HCT116 (cell line): ENCODE results near the gene CALD1. TPM values are rescaled to one million over a fixed set of nuclear protein-coding genes. Genes with fewer than 3 reads are reported as not detected.

ENCODE experiments used
- ATAC-seq: fragments of 200-7000 bp; cut with Tn5 transposase; 2 replicates; pipeline ENCODE4 v1.9.1; 2020; ENCODE audit warnings: mild to moderate bottlenecking, moderate library complexity
- BruUV-seq: library from RNA; stranded (reverse); fragments of 400-500 nt; replicated peaks from 2 replicates; lab custom pipeline; 2021; lab: Mats Ljungman, UMichigan
- CTCF ChIA-PET: fragments of 300-600 bp; sonication (Branson Sonifier 250); formaldehyde crosslinking; loops from one replicate; lab custom pipeline; 2021; ENCODE audit warnings: antibody characterized with exemption; lab: Charles Lee
- POLR2A ChIA-PET: fragments of 300-600, 350-600 bp; sonication (Branson Sonifier 250); formaldehyde crosslinking; loops from one replicate; lab custom pipeline; 2021; ENCODE audit warnings: antibody characterized with exemption; lab: Charles Lee
- RAD21 ChIA-PET, 2 experiments: fragments of 300-600 bp; sonication (Branson Sonifier 250); formaldehyde crosslinking; loops; one replicate each; lab custom pipeline; 2023; ENCODE audit warnings: low total read pairs in 2 of 2; ENCODE audit not compliant: uncharacterized antibody in 2 of 2, unreplicated experiment in 2 of 2, low non-redundant PET in 1 of 2; lab: Charles Lee
- DNase-seq: peaks from one replicate; pipeline ENCODE4 v3.0.0-alpha.2; 2010; ENCODE audit warnings: low read depth, low spot score
- H2AFZ ChIP-seq: fragments of 200-600 bp; shearing (Covaris generic), sonication (generic); 2 replicates; pipeline ENCODE4 v1.6.1; 2017; ENCODE audit warnings: low read depth, mixed run types, mixed read lengths, antibody characterized with exemption, low read length; ENCODE audit not compliant: poor library complexity, severe bottlenecking
- H3K27ac ChIP-seq: 2 replicates; pipeline ENCODE4 v1.5.1; 2012; ENCODE audit warnings: low read depth, low read length
- H3K27me3 ChIP-seq: fragments of 200-600 bp; sonication (generic); 2 replicates; pipeline ENCODE4 v1.6.1; 2016; ENCODE audit warnings: mixed run types, low read length, mixed read lengths; ENCODE audit not compliant: insufficient read depth
- H3K36me3 ChIP-seq, 2 experiments: fragments of 200-500 bp in 1 of 2; fragments of 200-600 bp in 1 of 2; sonication (Bioruptor generic) in 1 of 2; sonication (generic) in 1 of 2; 2 replicates each; pipeline versions ENCODE4 v1.5.1 to v1.6.1; 2014 to 2016; ENCODE audit warnings: low read length in 2 of 2, inconsistent platforms in 1 of 2, mixed read lengths in 1 of 2, mixed run types in 1 of 2; ENCODE audit not compliant: insufficient read depth in 2 of 2, control insufficient read depth in 1 of 2
- H3K4me1 ChIP-seq, 2 experiments: fragments of 200-600 bp in 1 of 2; sonication (generic) in 1 of 2; 2 replicates each; pipeline versions ENCODE4 v1.5.1 to v1.6.1; 2012 to 2017; ENCODE audit warnings: low read length in 2 of 2, inconsistent platforms in 1 of 2, mild to moderate bottlenecking in 1 of 2, mixed read lengths in 1 of 2, mixed run types in 1 of 2, moderate library complexity in 1 of 2; ENCODE audit not compliant: insufficient read depth in 2 of 2, control insufficient read depth in 1 of 2
- H3K4me2 ChIP-seq: fragments of 200-600 bp; sonication (generic); 2 replicates; pipeline ENCODE4 v1.6.1; 2017; ENCODE audit warnings: mixed run types, low read length, mixed read lengths
- H3K4me3 ChIP-seq, 2 experiments: fragments of 200-600 bp in 1 of 2; sonication (generic) in 1 of 2; replicated peaks in 1 of 2; 2 replicates each; pipeline ENCODE4 v1.5.1; 2011 to 2016; ENCODE audit warnings: low read length in 2 of 2, control low read depth in 1 of 2, low read depth in 1 of 2, mild to moderate bottlenecking in 1 of 2, mixed read lengths in 1 of 2, mixed run types in 1 of 2
- H3K79me2 ChIP-seq: fragments of 200-600 bp; sonication (generic); 2 replicates; pipeline ENCODE4 v1.6.1; 2017; ENCODE audit warnings: mild to moderate bottlenecking, mixed run types, low read length, moderate library complexity, mixed read lengths; ENCODE audit not compliant: insufficient read depth
- H3K9ac ChIP-seq: fragments of 200-600 bp; sonication (generic); 2 replicates; pipeline ENCODE4 v1.6.1; 2016; ENCODE audit warnings: low read length, mixed read lengths
- H3K9me2 ChIP-seq: fragments of 200-600 bp; sonication (generic), shearing (Covaris generic); 2 replicates; pipeline ENCODE4 v1.6.1; 2017; ENCODE audit warnings: mixed run types, mild to moderate bottlenecking, moderate library complexity; ENCODE audit not compliant: insufficient read depth
- H3K9me3 ChIP-seq, 2 experiments: fragments of 200-500 bp in 1 of 2; fragments of 200-600 bp in 1 of 2; sonication (Bioruptor generic) in 1 of 2; sonication (generic) in 1 of 2; 2 replicates each; pipeline ENCODE4 v1.6.1; 2014 to 2017; ENCODE audit warnings: low read length in 2 of 2, mixed read lengths in 2 of 2, inconsistent platforms in 1 of 2, low read depth in 1 of 2, mild to moderate bottlenecking in 1 of 2, mixed run types in 1 of 2, moderate library complexity in 1 of 2; ENCODE audit not compliant: control insufficient read depth in 1 of 2, insufficient read depth in 1 of 2
- H4K20me1 ChIP-seq: fragments of 200-600 bp; sonication (generic), shearing (Covaris generic); 2 replicates; pipeline ENCODE4 v1.6.1; 2017; ENCODE audit warnings: mixed run types, mild to moderate bottlenecking, moderate library complexity; ENCODE audit not compliant: insufficient read depth
- ATF3 ChIP-seq: IDR thresholded peaks from 2 replicates; pipeline ENCODE4 v1.6.1; 2012
- EZH2 ChIP-seq: fragments of 200-600 bp; sonication (generic); IDR thresholded peaks from 2 replicates; pipeline ENCODE4 v1.6.1; 2017; ENCODE audit warnings: antibody characterized with exemption, mixed run types
- JUND ChIP-seq: IDR thresholded peaks from 2 replicates; pipeline ENCODE4 v1.6.1; 2012
- RAD21 ChIP-seq: IDR thresholded peaks from 2 replicates; pipeline ENCODE4 v1.6.1; 2012; ENCODE audit warnings: low read depth, mild to moderate bottlenecking
- SRF ChIP-seq: IDR thresholded peaks from 2 replicates; pipeline ENCODE4 v1.6.1; 2012; ENCODE audit warnings: low read depth
- TCF7L2 ChIP-seq: IDR thresholded peaks from 2 replicates; pipeline ENCODE4 v1.7.0; 2011; ENCODE audit warnings: borderline replicate concordance, inconsistent platforms; ENCODE audit not compliant: insufficient read depth, insufficient read length; ENCODE audit errors: extremely low read depth
- ZFX ChIP-seq: fragments of 450-650 bp; IDR thresholded peaks from 2 replicates; pipeline ENCODE4 v1.6.1; 2017
- ZNF274 ChIP-seq: fragments of 200-500 bp; sonication (Bioruptor generic); IDR thresholded peaks from 2 replicates; pipeline ENCODE4 v1.6.1; 2014; ENCODE audit warnings: mild to moderate bottlenecking, low read depth, low read length, inconsistent platforms
- intact Hi-C: fragments of 100-400 bp; cut with micrococcal nuclease; formaldehyde crosslinking; loops from 2 replicates; pipeline ENCODE4 v1.10.0; 2022
- total RNA-seq: library from RNA; stranded (reverse); gene quantifications from one replicate; pipeline ENCODE4 v1.2.1, GENCODE V29; 2021; ENCODE audit not compliant: unreplicated experiment
- TF ChIP-seq, protein P1 (sequence below): IDR thresholded peaks from 2 replicates; pipeline ENCODE4 v1.6.1; 2012
- TF ChIP-seq, protein P2 (sequence below): IDR thresholded peaks from 2 replicates; pipeline ENCODE4 v1.6.1; 2012; ENCODE audit warnings: low read depth

Gene CALD1
- total RNA-seq, 1 experiment from 2014 or later: 66.8 TPM

GRCh38 chr7:134787720-134788119, 8.3 kb downstream of the CALD1 start:
- ChIA-PET CTCF (no interaction called here), POLR2A (no interaction called here), RAD21 (no interaction called here)
- TF ChIP-seq EZH2 (no peak), SRF (no peak), ZNF274 (no peak), TCF7L2 (no peak), ZFX (no peak), ATF3 (no peak), RAD21 (no peak), JUND (no peak)
- TF ChIP-seq, protein P1, sequence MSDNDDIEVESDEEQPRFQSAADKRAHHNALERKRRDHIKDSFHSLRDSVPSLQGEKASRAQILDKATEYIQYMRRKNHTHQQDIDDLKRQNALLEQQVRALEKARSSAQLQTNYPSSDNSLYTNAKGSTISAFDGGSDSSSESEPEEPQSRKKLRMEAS: no peak
- TF ChIP-seq, protein P2, sequence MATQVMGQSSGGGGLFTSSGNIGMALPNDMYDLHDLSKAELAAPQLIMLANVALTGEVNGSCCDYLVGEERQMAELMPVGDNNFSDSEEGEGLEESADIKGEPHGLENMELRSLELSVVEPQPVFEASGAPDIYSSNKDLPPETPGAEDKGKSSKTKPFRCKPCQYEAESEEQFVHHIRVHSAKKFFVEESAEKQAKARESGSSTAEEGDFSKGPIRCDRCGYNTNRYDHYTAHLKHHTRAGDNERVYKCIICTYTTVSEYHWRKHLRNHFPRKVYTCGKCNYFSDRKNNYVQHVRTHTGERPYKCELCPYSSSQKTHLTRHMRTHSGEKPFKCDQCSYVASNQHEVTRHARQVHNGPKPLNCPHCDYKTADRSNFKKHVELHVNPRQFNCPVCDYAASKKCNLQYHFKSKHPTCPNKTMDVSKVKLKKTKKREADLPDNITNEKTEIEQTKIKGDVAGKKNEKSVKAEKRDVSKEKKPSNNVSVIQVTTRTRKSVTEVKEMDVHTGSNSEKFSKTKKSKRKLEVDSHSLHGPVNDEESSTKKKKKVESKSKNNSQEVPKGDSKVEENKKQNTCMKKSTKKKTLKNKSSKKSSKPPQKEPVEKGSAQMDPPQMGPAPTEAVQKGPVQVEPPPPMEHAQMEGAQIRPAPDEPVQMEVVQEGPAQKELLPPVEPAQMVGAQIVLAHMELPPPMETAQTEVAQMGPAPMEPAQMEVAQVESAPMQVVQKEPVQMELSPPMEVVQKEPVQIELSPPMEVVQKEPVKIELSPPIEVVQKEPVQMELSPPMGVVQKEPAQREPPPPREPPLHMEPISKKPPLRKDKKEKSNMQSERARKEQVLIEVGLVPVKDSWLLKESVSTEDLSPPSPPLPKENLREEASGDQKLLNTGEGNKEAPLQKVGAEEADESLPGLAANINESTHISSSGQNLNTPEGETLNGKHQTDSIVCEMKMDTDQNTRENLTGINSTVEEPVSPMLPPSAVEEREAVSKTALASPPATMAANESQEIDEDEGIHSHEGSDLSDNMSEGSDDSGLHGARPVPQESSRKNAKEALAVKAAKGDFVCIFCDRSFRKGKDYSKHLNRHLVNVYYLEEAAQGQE: no peak
- H3K79me2 ChIP-seq: no peaks in the 10 kb centered on the region
- no peaks in the 10 kb centered on the region for H4K20me1 ChIP-seq
- H3K27ac ChIP-seq: no peak overlapping the region
- no peak overlapping the region for H3K9ac ChIP-seq
- H3K4me3 ChIP-seq: no peak overlapping the region
- ATAC-seq (no peak), DNase-seq (no peak)
- no peaks in the 10 kb centered on the region for H3K4me1 ChIP-seq
- BruUV-seq: no TSS peak
- H3K9me2 ChIP-seq: no peaks in the 10 kb centered on the region
- H3K9me3 ChIP-seq: no peaks in the 10 kb centered on the region
- H2AFZ ChIP-seq: no peak overlapping the region
- H3K36me3 ChIP-seq: no peaks in the 10 kb centered on the region
- no peaks in the 10 kb centered on the region for H3K27me3 ChIP-seq
- H3K4me2 ChIP-seq: no peak overlapping the region
- intact Hi-C loops: no loop called here
